Measurements from ENCODE around the gene PPFIA3. TPM values are rescaled to one million over a fixed set of nuclear protein-coding genes. Genes with fewer than 3 reads are reported as not detected.

PPFIA3 gene
- total and polyA plus RNA-seq, 2 of the 4 experiments (the other 2 are of a cell fraction) = 0.90 to 2.4 TPM

- peak; percentile 85 for TF ChIP-seq USF2 (IDR thresholded peaks at IDR 0.05; ENCODE audit: low read depth, low read length)
- no peak for TF ChIP-seq SMC3 (IDR thresholded peaks at IDR 0.05; ENCODE audit: low read depth, low read length)
Observed at GRCh38 chr19:49113762-49114629, 5.3 kb upstream of the PPFIA3 start, which contains the start of gene LIN7B (continued).
